GM18951 (cell line): ENCODE measurements around the gene TTC34.

Experiments used
- POLR2A ChIP-seq: IDR thresholded peaks from 4 replicates; pipeline ENCODE4 v1.6.1; 2011; ENCODE audit warnings: mild to moderate bottlenecking; ENCODE audit not compliant: insufficient read length, insufficient read depth; ENCODE audit errors: extremely low read depth
- in situ Hi-C: fragments of 300-500 bp; cut with MboI; formaldehyde crosslinking; loops from one replicate; pipeline ENCODE4 v1.12.0; 2022; ENCODE audit warnings: low sequenced_read_pairs, mixed read lengths, inconsistent platforms; ENCODE audit not compliant: unreplicated experiment

TTC34 gene

DNA sequence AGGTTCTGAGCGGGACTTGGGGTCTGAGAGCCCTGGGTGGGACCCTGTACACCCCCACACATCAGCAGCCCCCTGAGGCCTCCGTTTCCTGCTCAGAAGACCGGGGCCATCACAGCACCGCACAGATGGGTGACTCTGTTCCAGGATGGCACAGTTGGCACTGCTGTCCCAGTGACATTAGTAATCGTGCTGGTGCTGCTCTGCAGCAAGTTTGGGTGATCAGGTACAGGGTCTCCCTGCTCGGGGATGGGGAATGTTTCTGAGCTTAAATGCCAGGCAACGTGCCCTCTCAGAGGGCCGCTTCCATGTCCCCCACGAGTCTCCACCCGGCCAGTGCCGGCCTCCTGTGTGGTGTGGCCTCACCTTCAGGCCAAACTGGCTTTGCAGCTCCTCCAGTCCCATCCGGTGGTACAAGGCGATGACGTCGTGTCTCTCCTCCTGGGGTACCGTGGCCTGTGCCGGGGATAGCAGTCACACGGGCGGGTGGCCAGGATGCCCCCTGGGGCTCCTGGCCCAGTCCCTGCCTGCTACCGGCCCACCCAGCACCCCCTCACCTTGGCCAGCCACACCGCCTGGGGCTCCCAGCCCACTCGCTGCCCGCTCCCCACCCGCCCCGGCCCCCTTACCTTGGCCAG is 197.9 kb downstream of the TTC34 start:
- no peak for TF ChIP-seq POLR2A

DNA sequence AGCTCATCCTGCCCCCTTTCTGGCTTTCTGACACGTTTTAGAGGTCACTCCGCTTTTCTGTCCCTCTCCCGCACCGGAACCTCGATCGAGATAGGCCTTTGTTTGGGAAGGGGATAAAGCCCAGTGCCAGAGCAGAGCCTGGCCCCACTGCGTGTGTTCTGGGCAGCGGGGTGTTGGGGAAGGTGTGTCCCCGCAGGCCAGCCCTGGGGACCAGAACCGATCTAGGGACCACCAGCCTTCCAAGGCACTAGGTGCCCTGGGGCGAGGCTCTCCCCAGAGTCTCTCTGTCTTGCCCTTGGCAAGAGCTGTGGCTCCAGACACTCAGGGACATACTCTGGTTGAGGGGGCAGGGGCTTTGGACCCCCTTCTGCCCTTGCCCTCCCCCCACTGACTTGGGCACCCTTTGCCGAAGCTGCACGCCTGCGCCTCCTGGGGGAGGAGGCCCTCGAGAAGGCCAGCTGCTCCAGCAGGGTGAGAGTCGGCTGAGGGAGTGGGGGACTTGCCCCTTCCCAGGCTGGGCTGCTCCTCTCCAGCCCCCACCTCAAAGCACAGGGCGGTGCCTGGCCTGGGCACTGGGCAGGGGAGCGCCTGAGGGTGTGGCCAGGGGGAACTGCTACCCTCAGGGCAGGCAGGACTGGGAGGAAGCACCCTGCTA is 198.5 kb downstream of the TTC34 start:
- TF ChIP-seq POLR2A, result no peak
- in situ Hi-C loops, result no loop called here

More for the DNA sequence above, 197.9 kb downstream of the TTC34 start:
- in situ Hi-C loops, result no loop called here

- in situ Hi-C loops, result no loop called here
- TF ChIP-seq POLR2A, result no peak
Observed at GRCh38 chr1:2602311-2602835, 199.1 kb downstream of the TTC34 start.

DNA sequence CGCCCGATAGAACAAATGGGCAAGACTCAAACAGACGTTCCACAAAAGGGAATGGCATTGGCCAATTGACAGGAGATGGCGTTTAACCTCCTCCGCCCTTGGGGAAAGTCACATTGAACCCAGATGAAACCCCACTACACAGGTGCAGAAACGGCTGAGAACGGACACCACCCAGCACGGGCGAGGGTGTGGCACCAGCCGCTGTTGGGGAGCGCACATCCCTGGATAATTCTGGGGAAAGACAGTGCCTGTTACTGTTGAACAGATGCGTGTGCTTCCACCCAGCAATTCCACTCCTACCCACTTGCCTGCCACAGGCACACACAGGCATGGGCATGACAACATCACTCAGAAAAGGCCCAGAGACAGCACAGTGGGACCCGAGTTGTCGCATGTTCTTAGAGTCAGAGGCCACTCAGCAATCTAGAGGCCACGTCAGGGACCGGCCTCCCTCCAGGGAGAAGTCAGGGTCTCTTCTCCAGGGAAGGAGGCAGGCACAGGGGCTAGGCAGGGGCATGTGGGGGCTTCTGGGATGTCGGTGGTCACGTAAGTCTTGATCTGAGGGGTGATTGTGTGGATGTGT is 199.7 kb downstream of the TTC34 start:
- no peak for TF ChIP-seq POLR2A
- in situ Hi-C loops, result no loop called here

GRCh38 chr1:2598329-2598931 is 203.1 kb downstream of the TTC34 start:
- no peak for TF ChIP-seq POLR2A
- in situ Hi-C loops, result no loop called here

GRCh38 chr1:2597441-2598328 is 203.8 kb downstream of the TTC34 start:
- in situ Hi-C loops, result no loop called here
- TF ChIP-seq POLR2A, result no peak

- in situ Hi-C loops, result no loop called here
- no peak for TF ChIP-seq POLR2A
Observed at GRCh38 chr1:2596530-2597333, 204.8 kb downstream of the TTC34 start.

DNA sequence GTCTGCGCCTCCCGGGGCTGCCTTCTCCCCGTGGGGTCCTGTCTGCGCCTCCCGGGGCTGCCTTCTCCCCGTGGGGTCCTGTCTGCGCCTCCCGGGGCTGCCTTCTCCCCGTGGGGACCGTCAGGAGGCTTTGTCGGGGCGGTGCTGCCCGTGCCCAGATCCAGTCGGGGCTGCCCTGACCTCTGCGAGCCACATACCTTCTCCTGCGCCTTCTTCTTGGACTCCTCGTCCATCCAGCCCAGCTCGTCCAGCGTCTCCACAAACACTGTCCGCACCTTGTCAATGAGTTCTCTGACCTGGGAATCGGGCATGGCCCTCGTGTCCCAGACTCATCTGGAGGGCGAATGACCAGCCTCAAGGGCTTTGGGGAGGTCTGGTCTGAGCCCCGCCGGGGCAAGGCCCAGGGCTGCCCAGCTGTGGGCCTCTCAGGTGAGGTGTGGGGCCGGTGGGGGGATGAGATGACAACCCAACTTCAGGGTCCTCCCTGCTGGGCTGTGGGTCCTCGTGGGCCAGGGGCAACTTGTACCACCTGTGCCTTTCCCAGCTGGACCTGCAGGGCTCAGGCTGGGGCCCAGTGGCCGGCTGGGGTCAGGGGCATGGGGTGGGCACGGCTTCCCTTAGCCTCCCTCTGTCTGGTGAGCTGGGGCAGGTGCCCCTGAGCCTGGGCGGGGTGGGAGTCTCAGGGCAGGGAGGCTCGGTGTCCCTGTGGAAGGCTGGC is 205.5 kb downstream of the TTC34 start:
- TF ChIP-seq POLR2A, result no peak
- in situ Hi-C loops, result no loop called here

- no peak for TF ChIP-seq POLR2A
- in situ Hi-C loops, result no loop called here
Observed at GRCh38 chr1:2595261-2595811, 206.2 kb downstream of the TTC34 start.

DNA sequence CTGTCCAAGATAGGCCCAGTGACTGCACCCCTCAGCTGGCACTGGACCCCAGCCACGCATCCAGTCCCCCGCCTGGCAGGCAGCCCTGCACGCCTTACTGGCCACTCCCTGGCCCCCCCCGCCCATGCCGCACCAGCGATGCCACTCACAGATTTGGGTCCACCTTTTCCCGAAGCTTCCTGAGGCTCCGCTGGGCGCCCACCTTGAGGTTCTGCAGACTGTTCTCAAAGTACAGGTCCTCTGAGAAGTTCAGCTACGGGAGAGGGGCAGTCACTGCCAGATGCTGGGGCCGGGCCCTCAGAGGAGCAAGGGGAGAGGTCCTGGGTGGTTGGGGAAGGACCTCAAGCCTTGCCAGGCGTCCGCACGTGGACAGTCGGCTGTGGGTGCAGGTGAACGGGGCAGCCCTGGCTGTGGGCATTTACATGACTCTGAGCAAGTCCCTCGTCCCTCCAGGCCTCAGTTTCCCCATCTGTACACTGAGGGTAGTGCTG is 206.8 kb downstream of the TTC34 start:
- in situ Hi-C loops, result no loop called here
- no peak for TF ChIP-seq POLR2A
